Measurements from ENCODE around the gene PARD3B. TPM values are rescaled to one million over a fixed set of nuclear protein-coding genes. Genes with fewer than 3 reads are reported as not detected.

Gene PARD3B
- total RNA-seq, 2 experiments from 2014 or later = 0.11 to 0.88 TPM

GRCh38 chr2:205535001-205535400 lies 989.7 kb downstream of the PARD3B start:
- Mint-ChIP-seq H3K36me3 (ENCODE audit: low read depth) (no peaks in the 10 kb centered on the region), H3K4me1 (ENCODE audit: low read depth) (peaks cover 3% of the 10 kb centered on the region), H3K9me3 (no peaks in the 10 kb centered on the region), H3K27ac (no peak overlapping the region), H3K27me3 (peaks cover 4% of the 10 kb centered on the region), H3K4me3 (no peak overlapping the region)
- TF ChIP-seq CTCF (IDR thresholded peaks at IDR 0.05) = no peak
- ChIA-PET CTCF (no interaction called here), POLR2A (no interaction called here)
- DNase-seq (no peak), ATAC-seq (no peak)
- intact Hi-C loops (cut with micrococcal nuclease) = no loop called here

GRCh38 chr2:205539603-205540002 lies 994.3 kb downstream of the PARD3B start:
- no peak overlapping the region for H3K4me3 Mint-ChIP-seq
- CTCF ChIA-PET = interaction anchor here (1.2 kb wide), 1 partner anchor 14 kb away, joined by 3 read pairs; no protein-coding TSS in a partner anchor

GRCh38 chr2:205540036-205540435 lies 994.8 kb downstream of the PARD3B start:
- H3K9me3 Mint-ChIP-seq = no peaks in the 10 kb centered on the region
- ChIA-PET POLR2A (no interaction called here), CTCF (interaction anchor here (1.2 kb wide), 1 partner anchor 13 kb away, joined by 3 read pairs; no protein-coding TSS in a partner anchor)
- TF ChIP-seq CTCF (IDR thresholded peaks at IDR 0.05) = no peak
- peaks cover 1% of the 10 kb centered on the region for H3K27me3 Mint-ChIP-seq
- no peak overlapping the region for H3K4me3 Mint-ChIP-seq
- ATAC-seq (no peak), DNase-seq (no peak)
- H3K27ac Mint-ChIP-seq = no peak overlapping the region
- no peaks in the 10 kb centered on the region for H3K36me3 Mint-ChIP-seq (ENCODE audit: low read depth)
- intact Hi-C loops (cut with micrococcal nuclease) = no loop called here
- peaks cover 20% of the 10 kb centered on the region for H3K4me1 Mint-ChIP-seq (ENCODE audit: low read depth)

More at GRCh38 chr2:205539603-205540002, 994.3 kb downstream of the PARD3B start:
- Mint-ChIP-seq H3K4me1 (ENCODE audit: low read depth) (peaks cover 20% of the 10 kb centered on the region), H3K27ac (no peak overlapping the region), H3K36me3 (ENCODE audit: low read depth) (no peaks in the 10 kb centered on the region), H3K9me3 (no peaks in the 10 kb centered on the region), H3K27me3 (peaks cover 1% of the 10 kb centered on the region)
- POLR2A ChIA-PET = no interaction called here
- DNase-seq = peak; percentile 9
- no peak for ATAC-seq
- intact Hi-C loops (cut with micrococcal nuclease) = no loop called here
- TF ChIP-seq CTCF (IDR thresholded peaks at IDR 0.05) = no peak

DNA sequence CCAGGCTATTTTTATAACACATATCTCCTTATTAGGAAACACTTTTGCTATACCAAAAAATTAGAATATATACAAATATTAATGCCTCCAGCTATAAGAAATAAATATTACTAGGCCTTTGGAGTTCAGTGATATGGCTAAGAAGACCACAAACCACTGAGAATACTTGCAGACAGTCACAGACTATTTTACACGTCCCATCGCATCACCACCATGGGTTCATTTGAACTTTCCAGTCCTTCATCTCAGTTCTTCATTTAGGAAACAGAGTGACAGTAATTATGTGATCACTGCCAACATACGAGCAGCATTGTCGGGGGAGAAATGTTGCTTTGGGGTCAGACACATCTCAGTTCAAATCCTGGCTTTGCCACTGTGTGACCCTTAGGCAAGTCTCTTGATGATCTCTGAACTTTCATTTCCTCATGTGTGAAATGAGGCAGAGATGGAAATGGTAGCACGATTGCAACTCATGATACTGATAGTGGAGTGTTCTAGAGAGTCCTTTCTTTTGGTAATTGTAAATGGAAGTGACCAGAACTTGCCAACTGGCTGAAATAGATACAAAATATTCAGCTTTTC lies 998.1 kb downstream of the PARD3B start:
- POLR2A ChIA-PET = no interaction called here
- ATAC-seq (peak; percentile 34), DNase-seq (peak; percentile 10)
- peaks cover 20% of the 10 kb centered on the region for H3K4me1 Mint-ChIP-seq (ENCODE audit: low read depth)
- intact Hi-C loops (cut with micrococcal nuclease) = no loop called here
- H3K4me3 Mint-ChIP-seq = no peak overlapping the region
- no peak for TF ChIP-seq CTCF (IDR thresholded peaks at IDR 0.05)
- no peaks in the 10 kb centered on the region for H3K36me3 Mint-ChIP-seq (ENCODE audit: low read depth)
- no peak overlapping the region for H3K27ac Mint-ChIP-seq
- CTCF ChIA-PET = no interaction called here
- peaks cover 1% of the 10 kb centered on the region for H3K27me3 Mint-ChIP-seq
- no peaks in the 10 kb centered on the region for H3K9me3 Mint-ChIP-seq

GRCh38 chr2:205543937-205544702 lies 998.8 kb downstream of the PARD3B start:
- no peaks in the 10 kb centered on the region for H3K9me3 Mint-ChIP-seq
- intact Hi-C loops (cut with micrococcal nuclease) = no loop called here
- DNase-seq (no peak), ATAC-seq (peak; percentile 66)
- H3K27ac Mint-ChIP-seq = no peak overlapping the region
- no peak for TF ChIP-seq CTCF (IDR thresholded peaks at IDR 0.05)
- ChIA-PET CTCF (no interaction called here), POLR2A (no interaction called here)
- no peak overlapping the region for H3K4me3 Mint-ChIP-seq
- H3K4me1 Mint-ChIP-seq (ENCODE audit: low read depth) = peaks cover 20% of the 10 kb centered on the region
- H3K27me3 Mint-ChIP-seq = peaks cover 1% of the 10 kb centered on the region
- H3K36me3 Mint-ChIP-seq (ENCODE audit: low read depth) = no peaks in the 10 kb centered on the region
